ACC112 (cell line): ENCODE results near the gene DCTN2.
A peak's percentile ranks its signal among the peaks of the same experiment; 100 is the strongest.
"Not testable (repeated sequence)": the region's sequence is repeated elsewhere in the genome, so short reads cannot be mapped to it uniquely, and the experiment has no call there.

Experiments used
- H2AFZ ChIP-seq: fragments of 200-600 bp; sonication (generic); one replicate; pipeline ENCODE4 v1.6.0; 2017; ENCODE audit warnings: antibody characterized with exemption, low read length; ENCODE audit not compliant: unreplicated experiment
- H3K27ac ChIP-seq: fragments of 200-600 bp; sonication (generic); 2 replicates; pipeline ENCODE4 v1.5.1; 2014; ENCODE audit warnings: low read depth, mild to moderate bottlenecking, antibody characterized with exemption, low read length, moderate library complexity
- H3K27me3 ChIP-seq: fragments of 200-600 bp; sonication (generic); 2 replicates; pipeline ENCODE4 v1.6.1; 2014; ENCODE audit warnings: mild to moderate bottlenecking, antibody characterized with exemption, low read length, moderate library complexity, mixed read lengths; ENCODE audit not compliant: insufficient read depth
- H3K36me3 ChIP-seq: fragments of 200-600 bp; sonication (generic); 2 replicates; pipeline ENCODE4 v1.6.1; 2016; ENCODE audit warnings: mild to moderate bottlenecking, antibody characterized with exemption, low read length, moderate library complexity, mixed read lengths; ENCODE audit not compliant: insufficient read depth
- H3K4me1 ChIP-seq: fragments of 200-600 bp; sonication (generic); one replicate; pipeline ENCODE4 v1.6.1; 2016; ENCODE audit warnings: low read length, mixed read lengths; ENCODE audit not compliant: insufficient read depth, unreplicated experiment, control insufficient read depth
- H3K4me3 ChIP-seq: fragments of 200-600 bp; sonication (generic); 2 replicates; pipeline ENCODE4 v1.5.1; 2014; ENCODE audit warnings: mild to moderate bottlenecking, low read depth, low read length
- H3K79me2 ChIP-seq: fragments of 200-600 bp; sonication (generic); one replicate; pipeline ENCODE4 v1.6.0; 2016; ENCODE audit warnings: low read length; ENCODE audit not compliant: control insufficient read depth, unreplicated experiment, insufficient read depth

The DCTN2 gene

GRCh38 chr12:57514720-57515407, 32.1 kb downstream of the DCTN2 start:
- Histone ChIP-seq H3K4me1 (peaks cover 21% of the 10 kb centered on the region), H3K27ac (0 out of 2 replicates have a peak overlapping the region, but pooled peaks have one; percentile 22), H3K36me3 (peaks cover 23% of the 10 kb centered on the region), H3K4me3 (no peak overlapping the region), H3K79me2 (peaks cover 26% of the 10 kb centered on the region), H3K27me3 (no peaks in the 10 kb centered on the region), H2AFZ (no peak overlapping the region)

- not testable (repeated sequence) for H3K27me3 ChIP-seq, H3K4me3 ChIP-seq, H3K27ac ChIP-seq, H2AFZ ChIP-seq
- Histone ChIP-seq H3K4me1 (peaks cover 20% of the 10 kb centered on the region), H3K36me3 (peaks cover 21% of the 10 kb centered on the region), H3K79me2 (peaks cover 20% of the 10 kb centered on the region)
Observed at GRCh38 chr12:57514246-57514645, 32.7 kb downstream of the DCTN2 start.

GRCh38 chr12:57513677-57514076, 33.3 kb downstream of the DCTN2 start:
- not testable (repeated sequence) for H3K4me3 ChIP-seq, H2AFZ ChIP-seq, H3K27ac ChIP-seq, H3K27me3 ChIP-seq
- peaks cover 15% of the 10 kb centered on the region for H3K79me2 ChIP-seq
- H3K36me3 ChIP-seq: peaks cover 20% of the 10 kb centered on the region
- H3K4me1 ChIP-seq: peaks cover 15% of the 10 kb centered on the region

DNA sequence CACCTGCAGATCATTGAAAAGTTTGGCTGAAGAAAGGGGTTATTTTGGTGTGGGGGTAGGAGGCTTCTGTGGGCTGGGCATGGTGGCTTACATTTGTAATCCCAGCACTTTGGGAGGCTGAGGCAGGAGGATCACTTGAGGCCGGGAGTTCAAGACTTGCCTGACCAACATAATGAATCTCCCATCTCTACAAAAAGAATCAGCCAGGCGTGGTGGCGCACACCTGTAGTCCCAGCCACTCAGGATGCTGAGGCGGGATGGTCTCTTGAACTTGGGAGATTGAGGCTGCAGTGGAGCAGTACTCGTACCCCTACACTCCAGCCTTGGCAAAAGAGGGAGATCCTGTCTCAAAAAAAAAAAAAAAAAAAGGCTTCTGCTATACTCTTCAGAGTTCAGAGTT, 33.7 kb downstream of the DCTN2 start:
- Histone ChIP-seq H3K4me3 (no peak overlapping the region), H3K27ac (no peak overlapping the region), H3K36me3 (peaks cover 20% of the 10 kb centered on the region)

GRCh38 chr12:57512665-57513064, 34.3 kb downstream of the DCTN2 start:
- no peak overlapping the region for H2AFZ ChIP-seq
- H3K79me2 ChIP-seq: peaks cover 4% of the 10 kb centered on the region
- H3K36me3 ChIP-seq: peaks cover 20% of the 10 kb centered on the region
- H3K4me3 ChIP-seq: no peak overlapping the region
- peaks cover 9% of the 10 kb centered on the region for H3K4me1 ChIP-seq
- no peak overlapping the region for H3K27ac ChIP-seq
- H3K27me3 ChIP-seq: no peaks in the 10 kb centered on the region

More for the DNA sequence above, 33.7 kb downstream of the DCTN2 start:
- Histone ChIP-seq H2AFZ (no peak overlapping the region), H3K4me1 (peaks cover 11% of the 10 kb centered on the region), H3K79me2 (peaks cover 10% of the 10 kb centered on the region), H3K27me3 (no peaks in the 10 kb centered on the region)

- Histone ChIP-seq H3K27ac (no peak overlapping the region), H3K27me3 (no peaks in the 10 kb centered on the region), H3K4me3 (no peak overlapping the region), H2AFZ (no peak overlapping the region), H3K79me2 (no peaks in the 10 kb centered on the region), H3K4me1 (no peaks in the 10 kb centered on the region), H3K36me3 (peaks cover 14% of the 10 kb centered on the region)
Observed at GRCh38 chr12:57511588-57512325, 35.2 kb downstream of the DCTN2 start.

DNA sequence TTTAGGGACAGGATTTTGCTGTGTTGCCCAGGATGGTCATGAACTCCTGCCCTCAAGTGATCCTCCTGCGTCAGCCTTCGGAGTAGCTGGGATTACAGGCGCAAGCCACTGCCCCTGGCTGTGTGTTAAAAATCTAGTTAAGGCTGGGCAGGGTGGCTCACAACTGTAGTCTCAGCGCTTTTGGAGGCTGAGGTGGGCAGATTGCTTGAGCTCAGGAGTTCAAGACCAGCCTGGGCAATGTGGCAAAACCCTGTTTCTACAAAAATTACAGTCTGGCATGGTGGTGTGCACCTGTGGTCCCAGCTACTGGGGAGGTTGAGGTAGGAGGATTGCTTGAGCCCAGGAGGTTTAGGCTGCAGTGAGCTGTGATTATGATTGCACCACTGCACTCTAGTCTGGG, 35.8 kb downstream of the DCTN2 start:
- peaks cover 13% of the 10 kb centered on the region for H3K36me3 ChIP-seq
- no peak overlapping the region for H3K27ac ChIP-seq
- H3K4me1 ChIP-seq: no peaks in the 10 kb centered on the region
- no peaks in the 10 kb centered on the region for H3K27me3 ChIP-seq
- H3K79me2 ChIP-seq: no peaks in the 10 kb centered on the region
- H3K4me3 ChIP-seq: no peak overlapping the region
- no peak overlapping the region for H2AFZ ChIP-seq

DNA sequence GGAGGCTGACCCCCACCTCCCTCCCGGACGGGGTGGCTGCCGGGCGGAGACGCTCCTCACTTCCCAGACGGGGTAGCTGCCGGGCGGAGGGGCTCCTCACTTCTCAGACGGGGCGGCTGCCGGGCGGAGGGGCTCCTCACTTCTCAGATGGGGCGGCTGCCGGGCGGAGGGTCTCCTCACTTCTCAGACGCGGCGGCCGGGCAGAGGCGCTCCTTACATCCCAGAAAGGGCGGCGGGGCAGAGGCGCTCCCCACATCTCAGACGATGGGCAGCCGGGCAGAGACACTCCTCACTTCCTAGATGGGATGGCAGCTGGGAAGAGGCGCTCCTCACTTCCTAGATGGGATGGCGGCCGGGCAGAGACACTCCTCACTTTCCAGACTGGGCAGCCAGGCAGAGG, 39.2 kb downstream of the DCTN2 start:
- not testable (repeated sequence) for H3K27ac ChIP-seq, H2AFZ ChIP-seq, H3K4me1 ChIP-seq, H3K27me3 ChIP-seq, H3K79me2 ChIP-seq, H3K4me3 ChIP-seq
- H3K36me3 ChIP-seq: peaks cover 16% of the 10 kb centered on the region

DNA sequence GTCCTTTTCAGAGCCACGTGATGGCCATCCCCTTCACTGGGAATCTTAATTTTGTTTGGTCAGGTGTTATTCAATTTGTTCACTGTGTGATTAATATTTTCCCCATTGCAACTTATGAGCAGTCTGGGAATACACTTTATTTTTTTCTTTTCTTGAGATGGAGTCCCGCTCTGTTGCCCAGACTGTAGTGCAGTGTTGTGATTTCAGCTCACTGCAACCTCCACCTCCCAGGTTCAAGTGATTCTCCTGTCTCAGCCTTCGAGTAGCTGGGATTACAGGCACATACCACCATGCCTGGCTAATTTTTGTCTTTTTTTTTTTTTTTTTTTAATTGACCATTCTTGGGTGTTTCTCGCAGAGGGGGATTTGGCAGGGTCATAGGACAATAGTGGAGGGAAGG, 40.5 kb downstream of the DCTN2 start:
- H3K27me3 ChIP-seq, H3K27ac ChIP-seq, H3K4me1 ChIP-seq, H3K4me3 ChIP-seq, H3K79me2 ChIP-seq, H2AFZ ChIP-seq: not testable (repeated sequence)
- peaks cover 15% of the 10 kb centered on the region for H3K36me3 ChIP-seq

GRCh38 chr12:57502311-57502969, 44.6 kb downstream of the DCTN2 start:
- H3K36me3 ChIP-seq: peaks cover 39% of the 10 kb centered on the region
- H3K4me3 ChIP-seq, H2AFZ ChIP-seq, H3K79me2 ChIP-seq, H3K27me3 ChIP-seq, H3K27ac ChIP-seq, H3K4me1 ChIP-seq: not testable (repeated sequence)
